Measurements from ENCODE around the gene BEST2.

DNA sequence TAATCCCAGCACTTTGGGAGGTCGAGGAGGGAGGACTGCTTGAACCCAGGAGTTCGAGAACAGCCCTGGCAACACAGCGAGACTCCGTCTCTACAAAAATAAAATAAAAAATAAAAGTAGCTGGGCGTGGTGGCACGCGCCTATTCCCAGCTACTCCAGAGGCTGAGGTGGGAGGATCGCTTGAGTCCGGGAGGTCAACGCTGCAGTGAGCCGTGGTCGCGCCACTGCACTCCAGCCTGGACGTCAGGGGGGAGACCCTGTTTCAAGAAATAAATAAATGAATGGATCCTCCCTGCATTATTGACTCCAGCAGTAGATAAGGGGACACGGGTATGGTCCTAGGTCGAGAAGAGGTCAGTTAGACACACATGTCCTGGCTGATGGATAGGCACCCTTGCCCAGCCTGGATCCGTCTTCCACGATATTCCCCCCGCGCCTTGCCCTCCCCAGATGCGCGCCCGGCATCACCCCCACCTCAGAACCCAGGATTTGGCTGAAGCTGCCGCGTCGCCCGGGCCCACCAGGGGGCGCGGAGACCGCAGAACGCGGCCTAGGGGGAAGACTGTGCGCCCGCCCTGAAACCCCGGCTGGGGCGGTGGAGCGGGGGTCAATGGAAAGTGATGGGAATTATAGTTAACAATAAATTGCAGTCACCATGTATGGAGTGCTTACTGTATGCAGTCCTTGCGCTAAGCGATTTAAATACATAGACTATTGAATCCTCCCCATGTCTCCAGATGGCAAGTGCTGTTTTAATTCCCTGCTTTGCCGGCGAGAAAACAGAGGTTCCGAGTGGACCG, 25.8 kb downstream of the BEST2 start:
- TF ChIP-seq, protein P1, sequence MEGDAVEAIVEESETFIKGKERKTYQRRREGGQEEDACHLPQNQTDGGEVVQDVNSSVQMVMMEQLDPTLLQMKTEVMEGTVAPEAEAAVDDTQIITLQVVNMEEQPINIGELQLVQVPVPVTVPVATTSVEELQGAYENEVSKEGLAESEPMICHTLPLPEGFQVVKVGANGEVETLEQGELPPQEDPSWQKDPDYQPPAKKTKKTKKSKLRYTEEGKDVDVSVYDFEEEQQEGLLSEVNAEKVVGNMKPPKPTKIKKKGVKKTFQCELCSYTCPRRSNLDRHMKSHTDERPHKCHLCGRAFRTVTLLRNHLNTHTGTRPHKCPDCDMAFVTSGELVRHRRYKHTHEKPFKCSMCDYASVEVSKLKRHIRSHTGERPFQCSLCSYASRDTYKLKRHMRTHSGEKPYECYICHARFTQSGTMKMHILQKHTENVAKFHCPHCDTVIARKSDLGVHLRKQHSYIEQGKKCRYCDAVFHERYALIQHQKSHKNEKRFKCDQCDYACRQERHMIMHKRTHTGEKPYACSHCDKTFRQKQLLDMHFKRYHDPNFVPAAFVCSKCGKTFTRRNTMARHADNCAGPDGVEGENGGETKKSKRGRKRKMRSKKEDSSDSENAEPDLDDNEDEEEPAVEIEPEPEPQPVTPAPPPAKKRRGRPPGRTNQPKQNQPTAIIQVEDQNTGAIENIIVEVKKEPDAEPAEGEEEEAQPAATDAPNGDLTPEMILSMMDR (IDR thresholded peaks at IDR 0.05) = peak; percentile 94
- TF ChIP-seq TCF7L2 (IDR thresholded peaks at IDR 0.05; ENCODE audit: low read depth, low read length) (no peak), SIN3A (IDR thresholded peaks at IDR 0.05; ENCODE audit: borderline replicate concordance, insufficient read depth, low read depth, low read length) (0 out of 2 replicates have a peak, but pooled peaks have one; percentile 39), POLR2AphosphoS5 (IDR thresholded peaks at IDR 0.05; ENCODE audit: low read depth, low read length) (no peak)

Measured in Panc1 (cell line).